GM12878 (cell line): ENCODE results near the gene ARID3B. TPM values are rescaled to one million over a fixed set of nuclear protein-coding genes. Genes with fewer than 3 reads are reported as not detected.

ENCODE experiments used
- ATAC-seq: fragments of 200-7000 bp; cut with Tn5 transposase; 3 replicates; pipeline ENCODE4 v1.9.1; 2020; ENCODE audit warnings: mild to moderate bottlenecking, moderate library complexity
- BruUV-seq: library from RNA; stranded (reverse); fragments of 400-500 nt; replicated peaks from 2 replicates; lab custom pipeline; 2021; lab: Mats Ljungman, UMichigan
- CTCF ChIA-PET: fragments of 300-600 bp; sonication (Branson Sonifier 250); formaldehyde crosslinking; extraction: SDS; loops from one replicate; lab custom pipeline; 2021; ENCODE audit warnings: inconsistent platforms; lab: Yijun Ruan, JAX
- POLR2A ChIA-PET: fragments of 350-600 bp; formaldehyde crosslinking; extraction: SDS; loops from one replicate; lab custom pipeline; 2021; ENCODE audit warnings: inconsistent platforms; lab: Charles Lee
- RAD21 ChIA-PET: fragments of 300-600 bp; sonication (Branson Sonifier 250); formaldehyde crosslinking; loops from one replicate; lab custom pipeline; 2023; ENCODE audit warnings: antibody characterized with exemption; ENCODE audit not compliant: unreplicated experiment; lab: Charles Lee
- SMC1A ChIA-PET: fragments of 300-600 bp; sonication (Branson Sonifier 250); formaldehyde crosslinking; loops from one replicate; lab custom pipeline; 2023; ENCODE audit not compliant: unreplicated experiment, uncharacterized antibody; lab: Charles Lee
- DNase-seq: peaks from one replicate; pipeline ENCODE4 v3.0.0-alpha.2; 2011; ENCODE audit warnings: low read depth, low spot score
- FAIRE-seq: peaks from 3 replicates; lab custom pipeline; 2011; peaks lifted over from hg19 to GRCh38; lab: Jason Lieb, UNC
- H2AFZ ChIP-seq: 2 replicates; pipeline ENCODE4 v1.6.0; 2011; ENCODE audit warnings: low read depth, low read length, control low read depth; ENCODE audit not compliant: control insufficient read depth
- H3K27ac ChIP-seq: 2 replicates; pipeline ENCODE4 v1.5.1; 2011; ENCODE audit warnings: control low read depth; ENCODE audit not compliant: control insufficient read depth, insufficient read depth
- H3K27me3 ChIP-seq, 2 experiments: replicated peaks in 1 of 2; 2 replicates each; pipeline versions ENCODE4 v1.6.0 to v1.6.1; 2011; ENCODE audit warnings: low read length in 1 of 2; ENCODE audit not compliant: control insufficient read depth in 2 of 2, insufficient read depth in 2 of 2
- H3K36me3 ChIP-seq, 2 experiments: 2 replicates each; pipeline ENCODE4 v1.5.1; 2011; ENCODE audit warnings: low read length in 1 of 2; ENCODE audit not compliant: control insufficient read depth in 2 of 2, insufficient read depth in 2 of 2
- H3K4me1 ChIP-seq: 2 replicates; pipeline ENCODE4 v1.6.1; 2011; ENCODE audit warnings: mild to moderate bottlenecking, low read length, moderate library complexity, mixed read lengths; ENCODE audit not compliant: control insufficient read depth, insufficient read depth
- H3K4me2 ChIP-seq: 2 replicates; pipeline ENCODE4 v1.6.0; 2011; ENCODE audit warnings: control low read depth; ENCODE audit not compliant: control insufficient read depth, insufficient read depth
- H3K4me3 ChIP-seq: fragments of 200-600 bp; sonication (generic); 2 replicates; pipeline ENCODE4 v1.5.1; 2016
- H3K79me2 ChIP-seq: 2 replicates; pipeline ENCODE4 v1.6.0; 2011; ENCODE audit warnings: low read length; ENCODE audit not compliant: control insufficient read depth, insufficient read depth
- H3K9ac ChIP-seq: 2 replicates; pipeline ENCODE4 v1.8.0; 2011; ENCODE audit warnings: low read length, control low read depth, mixed read lengths; ENCODE audit not compliant: control insufficient read depth, insufficient read depth
- H3K9me3 ChIP-seq: replicated peaks from 3 replicates; pipeline ENCODE4 v1.5.1; 2011; ENCODE audit warnings: mild to moderate bottlenecking, low read length; ENCODE audit not compliant: control insufficient read depth, insufficient read depth
- H4K20me1 ChIP-seq: 2 replicates; pipeline ENCODE4 v1.6.0; 2011; ENCODE audit not compliant: control insufficient read depth, insufficient read depth
- DPF2 ChIP-seq: fragments of 450-650 bp; IDR thresholded peaks from 2 replicates; pipeline ENCODE4 v1.6.1; 2017; ENCODE audit warnings: mild to moderate bottlenecking
- FOXK2 ChIP-seq: fragments of 450-650 bp; IDR thresholded peaks from 2 replicates; pipeline ENCODE4 v1.6.1; 2017; ENCODE audit warnings: mild to moderate bottlenecking, moderate library complexity
- IRF3 ChIP-seq: fragments of 450-650 bp; IDR thresholded peaks from 2 replicates; pipeline ENCODE4 v1.6.1; 2014; ENCODE audit warnings: mild to moderate bottlenecking
- NBN ChIP-seq: fragments of 450-650 bp; IDR thresholded peaks from 2 replicates; pipeline ENCODE4 v1.6.1; 2016
- POLR2A ChIP-seq: IDR thresholded peaks from 2 replicates; pipeline ENCODE4 v1.6.1; 2011; ENCODE audit warnings: low read depth, mild to moderate bottlenecking, low read length
- POLR2AphosphoS5 ChIP-seq: IDR thresholded peaks from 2 replicates; pipeline ENCODE4 v1.6.1; 2011; ENCODE audit warnings: mild to moderate bottlenecking, low read length, inconsistent platforms
- WGBS: methylation state at CpG from one replicate; pipeline ENCODE4 v1.1.6; 2016; ENCODE audit warnings: low lambda C conversion rate; ENCODE audit not compliant: insufficient replicate concordance, insufficient coverage; ENCODE audit errors: missing lambda C conversion rate; 5-methylcytosine and 5-hydroxymethylcytosine counted together
- in situ Hi-C: fragments of 300-500 bp; cut with MboI; formaldehyde crosslinking; loops from 9 replicates; pipeline ENCODE4 v1.14.3; 2018; ENCODE audit warnings: mixed read lengths
- intact Hi-C: fragments of 100-400 bp; cut with micrococcal nuclease; formaldehyde crosslinking; loops from one replicate; pipeline ENCODE4 v1.14.2; 2022; ENCODE audit not compliant: unreplicated experiment
- polyA plus RNA-seq, 11 experiments: library from polyadenylated mRNA; depleted of rRNA in 4 of 11; unstranded in 6 of 11; stranded (reverse) in 5 of 11; fragments of >200 nt; fragmentation: Nextera tagmentation in 4 of 11; fragmentation: Illumina TruSeq in 1 of 11; extraction: Ambion mirVana in 4 of 11; extraction: Trizol in 1 of 11; gene quantifications; 1 replicate in 1 of 11; 2 replicates in 10 of 11; pipeline versions ENCODE4 v1.2.1 to v1.2.3, GENCODE V29; 2011 to 2016; ENCODE audit warnings: inconsistent platforms in 2 of 11, missing spikeins in 2 of 11, low read depth in 1 of 11
- total RNA-seq, 4 experiments: library from RNA; depleted of rRNA in 3 of 4; stranded (reverse); fragments of >200 nt in 3 of 4; fragmentation: Illumina TruSeq in 1 of 4; extraction: Trizol in 1 of 4; gene quantifications; 2 replicates each; pipeline versions ENCODE4 v1.2.1 to v1.2.3, GENCODE V29; 2013 to 2021
- TF ChIP-seq, protein P1 (sequence below): fragments of 450-650 bp; IDR thresholded peaks from 2 replicates; pipeline ENCODE4 v1.6.1; 2016; ENCODE audit warnings: mild to moderate bottlenecking, moderate library complexity, borderline replicate concordance

ARID3B gene
- total and polyA plus RNA-seq, 10 of the 15 experiments (the other 5 are each of a cell fraction or from before 2014, with no cell fraction given) = 1.1 to 33.4 (median 24.0) TPM

- no peak for TF ChIP-seq FOXK2
- TF ChIP-seq, all 136 proteins: peak for 0
Observed at GRCh38 chr15:74579001-74579400, 38.0 kb downstream of the ARID3B start (continued).

- intact Hi-C loops = no loop called here
- ChIA-PET RAD21 (no interaction called here), CTCF (no interaction called here), POLR2A (interaction anchor here (0.6 kb wide), 1 partner anchor 99 kb away, joined by 3 read pairs; no protein-coding TSS in a partner anchor), SMC1A (interaction anchor here (1.0 kb wide), 2 partner anchors 13 to 40 kb away, joined by 3 read pairs; partner anchors contain the start of gene ARID3B)
- H4K20me1 ChIP-seq = peaks cover 3% of the 10 kb centered on the region; the same call in 1 of the 2 replicates
- H3K9ac ChIP-seq = no peak overlapping the region
- no peaks in the 10 kb centered on the region for H3K4me1 ChIP-seq
- H3K27ac ChIP-seq = no peak overlapping the region; the same call in 1 of the 2 replicates
- peaks cover 28 to 36% of the 10 kb centered on the region in 2 experiments for H3K36me3 ChIP-seq
- H3K79me2 ChIP-seq = no peaks in the 10 kb centered on the region; the same call in 1 of the 2 replicates
- FAIRE-seq = no peak
- H2AFZ ChIP-seq = no peak overlapping the region
- 97% methylated on average over 7 of the region's 7 CpGs for WGBS
- no peaks in the 10 kb centered on the region for H3K27me3 ChIP-seq
- no peak for DNase-seq
- ATAC-seq = no peak
- H3K4me3 ChIP-seq = no peak overlapping the region
- TF ChIP-seq POLR2AphosphoS5 (peak; percentile 56; the same call in 1 of the 2 replicates), NBN (no peak), DPF2 (no peak), IRF3 (no peak), POLR2A (peak; percentile 52; the same call in 1 of the 2 replicates)
- TF ChIP-seq, protein P1, sequence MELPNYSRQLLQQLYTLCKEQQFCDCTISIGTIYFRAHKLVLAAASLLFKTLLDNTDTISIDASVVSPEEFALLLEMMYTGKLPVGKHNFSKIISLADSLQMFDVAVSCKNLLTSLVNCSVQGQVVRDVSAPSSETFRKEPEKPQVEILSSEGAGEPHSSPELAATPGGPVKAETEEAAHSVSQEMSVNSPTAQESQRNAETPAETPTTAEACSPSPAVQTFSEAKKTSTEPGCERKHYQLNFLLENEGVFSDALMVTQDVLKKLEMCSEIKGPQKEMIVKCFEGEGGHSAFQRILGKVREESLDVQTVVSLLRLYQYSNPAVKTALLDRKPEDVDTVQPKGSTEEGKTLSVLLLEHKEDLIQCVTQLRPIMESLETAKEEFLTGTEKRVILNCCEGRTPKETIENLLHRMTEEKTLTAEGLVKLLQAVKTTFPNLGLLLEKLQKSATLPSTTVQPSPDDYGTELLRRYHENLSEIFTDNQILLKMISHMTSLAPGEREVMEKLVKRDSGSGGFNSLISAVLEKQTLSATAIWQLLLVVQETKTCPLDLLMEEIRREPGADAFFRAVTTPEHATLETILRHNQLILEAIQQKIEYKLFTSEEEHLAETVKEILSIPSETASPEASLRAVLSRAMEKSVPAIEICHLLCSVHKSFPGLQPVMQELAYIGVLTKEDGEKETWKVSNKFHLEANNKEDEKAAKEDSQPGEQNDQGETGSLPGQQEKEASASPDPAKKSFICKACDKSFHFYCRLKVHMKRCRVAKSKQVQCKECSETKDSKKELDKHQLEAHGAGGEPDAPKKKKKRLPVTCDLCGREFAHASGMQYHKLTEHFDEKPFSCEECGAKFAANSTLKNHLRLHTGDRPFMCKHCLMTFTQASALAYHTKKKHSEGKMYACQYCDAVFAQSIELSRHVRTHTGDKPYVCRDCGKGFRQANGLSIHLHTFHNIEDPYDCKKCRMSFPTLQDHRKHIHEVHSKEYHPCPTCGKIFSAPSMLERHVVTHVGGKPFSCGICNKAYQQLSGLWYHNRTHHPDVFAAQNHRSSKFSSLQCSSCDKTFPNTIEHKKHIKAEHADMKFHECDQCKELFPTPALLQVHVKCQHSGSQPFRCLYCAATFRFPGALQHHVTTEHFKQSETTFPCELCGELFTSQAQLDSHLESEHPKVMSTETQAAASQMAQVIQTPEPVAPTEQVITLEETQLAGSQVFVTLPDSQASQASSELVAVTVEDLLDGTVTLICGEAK = no peak
- TF ChIP-seq, all 136 proteins: peak for 2
- Histone ChIP-seq H3K4me2 (no peak overlapping the region), H3K9me3 (no peaks in the 10 kb centered on the region)
- in situ Hi-C loops = no loop called here
- BruUV-seq = no TSS peak
Observed at GRCh38 chr15:74580538-74581350, 39.7 kb downstream of the ARID3B start.
